Measurements from ENCODE around the gene CTCFL.

The CTCFL gene

DNA sequence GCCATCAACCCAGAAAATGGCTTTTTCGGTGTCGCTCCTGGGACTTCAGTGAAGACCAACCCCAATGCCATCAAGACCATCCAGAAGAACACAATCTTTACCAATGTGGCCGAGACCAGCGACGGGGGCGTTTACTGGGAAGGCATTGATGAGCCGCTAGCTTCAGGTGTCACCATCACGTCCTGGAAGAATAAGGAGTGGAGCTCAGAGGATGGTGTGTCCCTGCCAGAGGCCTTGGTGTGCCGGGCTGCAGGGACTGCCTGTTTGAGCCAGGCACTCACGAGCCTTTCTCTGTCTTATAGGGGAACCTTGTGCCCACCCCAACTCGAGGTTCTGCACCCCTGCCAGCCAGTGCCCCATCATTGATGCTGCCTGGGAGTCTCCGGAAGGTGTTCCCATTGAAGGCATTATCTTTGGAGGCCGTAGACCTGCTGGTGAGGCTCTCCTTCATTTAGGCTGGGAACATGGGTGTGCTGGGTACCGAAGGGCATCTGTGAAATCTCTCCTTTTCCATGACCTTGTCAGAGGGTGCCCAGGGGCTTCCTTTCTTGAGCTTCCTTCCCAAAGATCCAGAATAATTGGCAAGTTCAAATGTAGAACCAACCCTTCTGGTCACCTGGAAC is 39.4 kb upstream of the CTCFL start:
- no peak for DNase-seq
- 87% methylated on average over 14 of the region's 14 CpGs for WGBS (ENCODE audit: insufficient coverage)
- ChIA-PET CTCF (no interaction called here), POLR2A (no interaction called here)
- no peaks in the 10 kb centered on the region for H3K36me3 ChIP-seq (ENCODE audit: control insufficient read depth in 4 of 4, insufficient read depth in 4 of 4, low read length in 3 of 4)
- peaks cover 0 to 42% (median 8%) of the 10 kb centered on the region in 5 experiments for H3K27me3 ChIP-seq (replicated peaks in 2 of 5; ENCODE audit: control insufficient read depth in 4 of 5, insufficient read depth in 5 of 5, low read length in 4 of 5)
- no peaks in the 10 kb centered on the region for H3K4me1 ChIP-seq (ENCODE audit: control extremely low read depth in 1 of 4, control insufficient read depth in 4 of 4, insufficient read depth in 4 of 4, low read length in 3 of 4)
- H3K4me3 ChIP-seq (ENCODE audit: control insufficient read depth in 1 of 7, extremely low read depth in 1 of 7, insufficient read depth in 4 of 7, low read depth in 2 of 7, low read length in 6 of 7) = no peak overlapping the region
- H3K27ac ChIP-seq (ENCODE audit: insufficient read depth in 1 of 2, low read depth in 1 of 2, low read length in 2 of 2, poor library complexity in 1 of 2, severe bottlenecking in 2 of 2) = no peak overlapping the region
- H3K9me3 ChIP-seq (ENCODE audit: control extremely low read depth in 1 of 5, control insufficient read depth in 4 of 5, insufficient read depth in 2 of 5, low read depth in 1 of 5, low read length in 4 of 5) = peaks cover 0 to 2% (median 0%) of the 10 kb centered on the region in 5 experiments

DNA sequence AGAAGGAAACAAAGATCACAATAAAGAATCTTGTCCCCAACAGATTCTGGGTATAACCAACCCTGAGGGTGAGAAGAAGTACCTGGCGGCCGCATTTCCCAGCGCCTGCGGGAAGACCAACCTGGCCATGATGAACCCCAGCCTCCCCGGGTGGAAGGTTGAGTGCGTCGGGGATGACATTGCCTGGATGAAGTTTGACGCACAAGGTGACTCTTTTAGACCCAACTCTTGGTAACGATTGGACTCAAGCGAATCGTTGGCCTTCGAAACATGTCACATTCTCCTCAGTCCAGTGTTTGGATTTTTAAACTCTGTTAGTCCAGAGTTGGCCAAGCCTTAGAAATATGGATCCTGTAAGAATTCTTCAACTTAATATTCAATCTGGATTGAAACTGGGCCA is 38.6 kb upstream of the CTCFL start:
- Histone ChIP-seq H3K9me3 (ENCODE audit: control extremely low read depth in 1 of 5, control insufficient read depth in 4 of 5, insufficient read depth in 2 of 5, low read depth in 1 of 5, low read length in 4 of 5) (peaks cover 0 to 2% (median 0%) of the 10 kb centered on the region in 5 experiments), H3K4me1 (ENCODE audit: control extremely low read depth in 1 of 4, control insufficient read depth in 4 of 4, insufficient read depth in 4 of 4, low read length in 3 of 4) (no peaks in the 10 kb centered on the region), H3K27me3 (replicated peaks in 2 of 5; ENCODE audit: control insufficient read depth in 4 of 5, insufficient read depth in 5 of 5, low read length in 4 of 5) (peaks cover 0 to 42% (median 8%) of the 10 kb centered on the region in 5 experiments), H3K4me3 (ENCODE audit: control insufficient read depth in 1 of 7, extremely low read depth in 1 of 7, insufficient read depth in 4 of 7, low read depth in 2 of 7, low read length in 6 of 7) (no peak overlapping the region), H3K36me3 (ENCODE audit: control insufficient read depth in 4 of 4, insufficient read depth in 4 of 4, low read length in 3 of 4) (no peaks in the 10 kb centered on the region), H3K27ac (ENCODE audit: insufficient read depth in 1 of 2, low read depth in 1 of 2, low read length in 2 of 2, poor library complexity in 1 of 2, severe bottlenecking in 2 of 2) (no peak overlapping the region)
- DNase-seq = no peak
- WGBS (ENCODE audit: insufficient coverage) = 100% methylated on average over 12 of the region's 12 CpGs
- CTCF ChIA-PET = no interaction called here
- POLR2A ChIA-PET = no interaction called here

DNA sequence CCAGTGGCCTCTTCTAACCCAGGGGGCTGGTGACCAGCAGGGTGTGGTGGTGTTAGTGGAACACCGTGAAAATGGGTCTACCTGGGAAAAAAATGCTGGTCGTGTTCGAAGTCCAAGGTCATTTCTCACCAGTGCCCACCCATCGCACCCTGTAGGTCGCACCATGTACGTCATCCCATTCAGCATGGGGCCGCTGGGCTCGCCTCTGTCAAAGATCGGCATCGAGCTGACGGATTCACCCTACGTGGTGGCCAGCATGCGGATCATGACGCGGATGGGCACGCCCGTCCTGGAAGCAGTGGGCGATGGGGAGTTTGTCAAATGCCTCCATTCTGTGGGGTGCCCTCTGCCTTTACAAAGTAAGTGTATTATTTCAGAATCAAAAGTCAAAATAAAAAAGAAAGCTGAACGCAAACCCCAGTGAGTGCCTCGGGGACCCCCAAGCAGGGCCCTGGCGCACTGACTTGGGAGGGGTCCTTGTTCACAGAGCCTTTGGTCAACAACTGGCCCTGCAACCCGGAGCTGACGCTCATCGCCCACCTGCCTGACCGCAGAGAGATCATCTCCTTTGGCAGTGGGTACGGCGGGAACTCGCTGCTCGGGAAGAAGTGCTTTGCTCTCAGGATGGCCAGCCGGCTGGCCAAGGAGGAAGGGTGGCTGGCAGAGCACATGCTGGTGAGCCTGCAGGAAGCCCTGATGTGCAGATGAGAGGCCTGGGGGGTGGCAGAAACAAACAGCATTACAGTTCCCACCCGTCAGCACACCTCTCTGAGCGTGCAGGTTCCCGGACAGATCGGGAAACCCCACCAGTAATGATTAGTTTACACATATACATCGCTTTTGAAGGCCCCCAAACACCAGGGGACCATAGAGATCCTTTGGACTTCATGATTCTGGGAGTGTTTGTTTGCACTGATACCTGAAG is 37.9 kb upstream of the CTCFL start:
- no peak overlapping the region for H3K27ac ChIP-seq (ENCODE audit: insufficient read depth in 1 of 2, low read depth in 1 of 2, low read length in 2 of 2, poor library complexity in 1 of 2, severe bottlenecking in 2 of 2)
- H3K36me3 ChIP-seq (ENCODE audit: control insufficient read depth in 4 of 4, insufficient read depth in 4 of 4, low read length in 3 of 4) = no peaks in the 10 kb centered on the region
- H3K27me3 ChIP-seq (replicated peaks in 2 of 5; ENCODE audit: control insufficient read depth in 4 of 5, insufficient read depth in 5 of 5, low read length in 4 of 5) = peaks cover 0 to 41% (median 7%) of the 10 kb centered on the region in 5 experiments
- no peak overlapping the region for H3K4me3 ChIP-seq (ENCODE audit: control insufficient read depth in 1 of 7, extremely low read depth in 1 of 7, insufficient read depth in 4 of 7, low read depth in 2 of 7, low read length in 6 of 7)
- CTCF ChIA-PET = interaction anchor here (2.2 kb wide), 1 partner anchor 10 kb away, joined by 6 read pairs; no protein-coding TSS in a partner anchor
- H3K4me1 ChIP-seq (ENCODE audit: control extremely low read depth in 1 of 4, control insufficient read depth in 4 of 4, insufficient read depth in 4 of 4, low read length in 3 of 4) = no peaks in the 10 kb centered on the region
- DNase-seq = no peak
- WGBS (ENCODE audit: insufficient coverage) = 93% methylated on average over 28 of the region's 35 CpGs
- POLR2A ChIA-PET = no interaction called here
- H3K9me3 ChIP-seq (ENCODE audit: control extremely low read depth in 1 of 5, control insufficient read depth in 4 of 5, insufficient read depth in 2 of 5, low read depth in 1 of 5, low read length in 4 of 5) = peaks cover 0 to 2% (median 0%) of the 10 kb centered on the region in 5 experiments

DNA sequence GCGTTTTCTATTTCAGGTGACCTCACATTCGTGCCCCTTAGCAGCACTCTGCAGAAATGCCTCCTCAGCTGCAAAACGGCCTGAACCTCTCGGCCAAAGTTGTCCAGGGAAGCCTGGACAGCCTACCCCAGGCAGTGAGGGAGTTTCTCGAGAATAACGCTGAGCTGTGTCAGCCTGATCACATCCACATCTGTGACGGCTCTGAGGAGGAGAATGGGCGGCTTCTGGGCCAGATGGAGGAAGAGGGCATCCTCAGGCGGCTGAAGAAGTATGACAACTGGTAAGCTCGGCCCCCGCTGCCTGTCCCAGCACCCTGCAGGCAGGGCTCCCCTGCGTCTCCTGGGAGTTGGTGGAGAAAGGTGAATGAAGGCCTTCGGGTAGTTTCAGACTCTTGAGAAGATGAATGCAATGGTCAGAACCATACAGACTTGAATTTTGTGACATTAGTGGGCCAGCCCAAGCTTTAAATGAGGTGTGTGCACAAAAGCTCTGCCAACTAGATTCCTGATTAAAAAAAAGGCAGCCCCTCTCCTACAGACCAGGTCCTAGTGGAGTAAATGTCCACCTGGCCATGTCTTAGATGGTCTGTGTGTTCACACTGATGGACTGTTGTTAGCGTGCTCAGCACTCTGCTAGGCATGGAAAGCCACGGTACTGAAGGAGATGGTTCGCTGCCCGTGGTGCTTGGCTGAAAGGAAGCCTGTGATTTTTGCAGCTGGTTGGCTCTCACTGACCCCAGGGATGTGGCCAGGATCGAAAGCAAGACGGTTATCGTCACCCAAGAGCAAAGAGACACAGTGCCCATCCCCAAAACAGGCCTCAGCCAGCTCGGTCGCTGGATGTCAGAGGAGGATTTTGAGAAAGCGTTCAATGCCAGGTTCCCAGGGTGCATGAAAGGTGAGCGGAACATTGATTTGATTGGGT is 36.7 kb upstream of the CTCFL start:
- no peak overlapping the region for H3K27ac ChIP-seq (ENCODE audit: insufficient read depth in 1 of 2, low read depth in 1 of 2, low read length in 2 of 2, poor library complexity in 1 of 2, severe bottlenecking in 2 of 2)
- ChIA-PET POLR2A (no interaction called here), CTCF (interaction anchor here (2.2 kb wide), 1 partner anchor 11 kb away, joined by 6 read pairs; no protein-coding TSS in a partner anchor)
- no peaks in the 10 kb centered on the region for H3K36me3 ChIP-seq (ENCODE audit: control insufficient read depth in 4 of 4, insufficient read depth in 4 of 4, low read length in 3 of 4)
- no peaks in the 10 kb centered on the region for H3K4me1 ChIP-seq (ENCODE audit: control extremely low read depth in 1 of 4, control insufficient read depth in 4 of 4, insufficient read depth in 4 of 4, low read length in 3 of 4)
- 97% methylated on average over 18 of the region's 24 CpGs for WGBS (ENCODE audit: insufficient coverage)
- no peak overlapping the region for H3K4me3 ChIP-seq (ENCODE audit: control insufficient read depth in 1 of 7, extremely low read depth in 1 of 7, insufficient read depth in 4 of 7, low read depth in 2 of 7, low read length in 6 of 7)
- peaks cover 0 to 2% (median 0%) of the 10 kb centered on the region in 5 experiments for H3K9me3 ChIP-seq (ENCODE audit: control extremely low read depth in 1 of 5, control insufficient read depth in 4 of 5, insufficient read depth in 2 of 5, low read depth in 1 of 5, low read length in 4 of 5)
- peaks cover 0 to 45% (median 7%) of the 10 kb centered on the region in 5 experiments for H3K27me3 ChIP-seq (replicated peaks in 2 of 5; ENCODE audit: control insufficient read depth in 4 of 5, insufficient read depth in 5 of 5, low read length in 4 of 5)
- no peak for DNase-seq

DNA sequence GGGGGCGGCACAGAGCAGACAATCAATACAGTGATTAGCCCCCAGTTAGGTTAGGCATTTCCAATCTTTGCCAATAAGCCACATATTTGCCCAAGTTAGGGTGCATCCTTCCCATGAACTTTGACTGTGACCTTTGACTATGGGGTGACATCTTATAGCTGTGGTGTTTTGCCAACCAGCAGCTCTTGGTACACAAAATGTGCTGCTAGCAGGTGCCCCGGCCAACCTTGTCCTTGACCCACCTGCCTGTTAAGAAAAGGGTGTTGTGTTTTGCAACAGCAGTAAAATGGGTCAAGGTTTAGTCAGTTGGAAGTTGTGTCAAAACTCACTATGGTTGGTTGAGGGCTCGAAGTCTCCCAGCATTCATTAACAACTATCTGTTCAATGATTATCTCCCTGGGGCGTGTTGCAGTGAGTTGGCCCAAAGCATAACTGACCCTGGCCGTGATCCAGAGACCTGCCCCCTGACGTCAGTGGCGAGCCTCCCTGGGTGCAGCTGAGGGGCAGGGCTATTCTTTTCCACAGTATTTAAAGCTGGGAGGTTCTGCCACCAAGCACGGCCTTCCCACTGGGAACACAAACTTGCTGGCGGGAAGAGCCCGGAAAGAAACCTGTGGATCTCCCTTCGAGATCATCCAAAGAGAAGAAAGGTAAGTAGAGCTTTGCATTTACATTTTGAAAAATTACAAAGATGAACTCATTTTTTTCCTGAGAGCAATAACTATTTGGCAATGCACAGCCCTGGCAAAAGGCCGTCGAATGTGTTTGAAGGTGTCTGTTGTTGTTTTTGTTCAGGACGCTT is 35.8 kb upstream of the CTCFL start, which contains the start of gene PCK1:
PCK1 (plus strand) TSS at position 557 of the 802 bp plus-strand sequence. CDS start 302 bp downstream, outside the sequence.
- no peak for DNase-seq
- ChIA-PET POLR2A (no interaction called here), CTCF (interaction anchor here (2.2 kb wide), 1 partner anchor 12 kb away, joined by 6 read pairs; no protein-coding TSS in a partner anchor)
- peaks cover 0 to 50% (median 7%) of the 10 kb centered on the region in 5 experiments for H3K27me3 ChIP-seq (replicated peaks in 2 of 5; ENCODE audit: control insufficient read depth in 4 of 5, insufficient read depth in 5 of 5, low read length in 4 of 5)
- no peak within 1 kb of the TSS for H3K4me3 ChIP-seq (ENCODE audit: control insufficient read depth in 1 of 7, extremely low read depth in 1 of 7, insufficient read depth in 4 of 7, low read depth in 2 of 7, low read length in 6 of 7)
- no peaks in the 10 kb centered on the region for H3K36me3 ChIP-seq (ENCODE audit: control insufficient read depth in 4 of 4, insufficient read depth in 4 of 4, low read length in 3 of 4)
- no peaks in the 10 kb centered on the region for H3K4me1 ChIP-seq (ENCODE audit: control extremely low read depth in 1 of 4, control insufficient read depth in 4 of 4, insufficient read depth in 4 of 4, low read length in 3 of 4)
- H3K27ac ChIP-seq (ENCODE audit: insufficient read depth in 1 of 2, low read depth in 1 of 2, low read length in 2 of 2, poor library complexity in 1 of 2, severe bottlenecking in 2 of 2) = no peak within 1 kb of the TSS
- H3K9me3 ChIP-seq (ENCODE audit: control extremely low read depth in 1 of 5, control insufficient read depth in 4 of 5, insufficient read depth in 2 of 5, low read depth in 1 of 5, low read length in 4 of 5) = peaks cover 0 to 2% (median 0%) of the 10 kb centered on the region in 5 experiments
- WGBS (ENCODE audit: insufficient coverage) = 90% methylated on average over 13 of the region's 14 CpGs
